GM15510 (cell line): ENCODE data around the gene EIF3F.

Source experiments
- POLR2A ChIP-seq: IDR thresholded peaks from 3 replicates; pipeline ENCODE4 v1.6.1; 2011; ENCODE audit warnings: borderline replicate concordance; ENCODE audit not compliant: insufficient read length; ENCODE audit errors: extremely low read depth

The EIF3F gene

DNA sequence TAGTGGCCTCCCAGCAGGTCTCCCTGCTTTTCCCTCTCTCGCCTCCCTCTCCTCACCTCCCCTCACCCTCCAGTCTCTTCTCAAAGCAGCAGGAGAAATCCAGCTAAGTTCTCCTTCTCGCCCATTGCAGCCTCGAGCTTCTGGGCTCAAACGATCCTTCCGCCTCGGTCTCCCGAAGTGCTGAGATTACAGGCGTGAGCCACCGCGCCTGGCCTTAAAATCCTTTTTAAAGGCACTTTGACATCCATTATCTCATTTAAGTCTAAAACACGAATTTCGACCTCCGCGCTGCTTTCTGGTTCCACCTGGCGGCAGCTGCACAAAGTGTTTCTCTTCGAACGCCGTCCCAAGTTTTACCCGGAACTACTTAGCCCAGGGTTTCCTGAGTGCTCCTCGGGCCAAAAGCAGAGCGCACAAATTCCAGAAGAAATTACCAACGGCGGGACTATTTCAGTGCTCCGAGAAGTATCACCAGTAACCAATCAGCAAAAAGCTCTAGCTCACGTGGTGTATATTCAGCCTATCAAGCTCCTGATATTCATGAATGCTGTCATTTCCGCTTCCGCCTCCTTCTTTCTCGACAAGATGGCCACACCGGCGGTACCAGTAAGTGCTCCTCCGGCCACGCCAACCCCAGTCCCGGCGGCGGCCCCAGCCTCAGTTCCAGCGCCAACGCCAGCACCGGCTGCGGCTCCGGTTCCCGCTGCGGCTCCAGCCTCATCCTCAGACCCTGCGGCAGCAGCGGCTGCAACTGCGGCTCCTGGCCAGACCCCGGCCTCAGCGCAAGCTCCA is at the start of gene EIF3F:
Gene EIF3F, plus strand, starts transcription at position 570 of the 792 bp plus-strand sequence. Its CDS starts 16 bp downstream, at position 586.
- TF ChIP-seq POLR2A = peak; percentile 38

GRCh38 chr11:7941146-7941545 is 46.0 kb upstream of the EIF3F start:
- TF ChIP-seq POLR2A = no peak

- TF ChIP-seq POLR2A = no peak
Observed at GRCh38 chr11:7941608-7942007, 45.5 kb upstream of the EIF3F start, which contains the start of gene OR10A3. TSS of gene OR10A3 (minus strand) at chr11:7941708. CDS start at chr11:7939520, 2,188 bp downstream.

DNA sequence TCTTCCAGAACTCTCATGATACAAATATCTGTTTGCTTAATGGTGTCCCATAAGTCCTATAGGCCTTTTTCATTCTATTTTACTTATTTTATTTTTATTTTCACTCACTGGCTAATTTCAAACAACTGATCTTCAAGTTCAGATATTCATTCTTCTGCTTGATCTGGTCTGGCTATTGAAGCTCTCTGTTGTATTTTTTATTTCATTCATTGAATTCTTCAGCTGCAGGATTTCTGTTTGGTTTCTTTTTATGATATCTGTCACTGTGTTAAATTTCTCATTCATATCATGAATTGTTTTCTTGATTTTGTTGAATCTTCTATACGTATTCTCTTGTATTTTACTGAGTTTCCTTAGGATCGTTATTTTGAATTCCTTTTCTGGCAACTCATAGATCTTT is 43.0 kb upstream of the EIF3F start:
- TF ChIP-seq POLR2A = no peak

DNA sequence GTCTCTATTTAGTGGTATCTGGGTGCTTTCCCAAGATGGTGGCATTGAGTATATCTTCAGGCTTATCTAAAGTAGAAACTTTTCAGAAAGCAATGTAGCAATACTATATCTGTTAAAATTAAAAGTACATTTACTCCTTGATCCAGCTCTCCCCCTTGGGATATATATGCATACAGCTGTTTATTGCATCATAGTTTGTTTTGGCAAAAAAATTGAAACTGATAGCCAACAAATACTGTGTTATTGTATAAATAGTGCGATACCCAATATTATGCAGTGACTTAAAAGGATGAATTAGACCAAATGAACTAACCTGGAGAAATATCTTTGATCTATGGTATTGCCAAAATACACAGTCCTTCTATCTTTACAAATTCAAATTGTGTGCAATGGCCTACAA is 37.2 kb upstream of the EIF3F start:
- TF ChIP-seq POLR2A = no peak

- TF ChIP-seq POLR2A = no peak
Observed at GRCh38 chr11:7955191-7955590, 31.9 kb upstream of the EIF3F start.

DNA sequence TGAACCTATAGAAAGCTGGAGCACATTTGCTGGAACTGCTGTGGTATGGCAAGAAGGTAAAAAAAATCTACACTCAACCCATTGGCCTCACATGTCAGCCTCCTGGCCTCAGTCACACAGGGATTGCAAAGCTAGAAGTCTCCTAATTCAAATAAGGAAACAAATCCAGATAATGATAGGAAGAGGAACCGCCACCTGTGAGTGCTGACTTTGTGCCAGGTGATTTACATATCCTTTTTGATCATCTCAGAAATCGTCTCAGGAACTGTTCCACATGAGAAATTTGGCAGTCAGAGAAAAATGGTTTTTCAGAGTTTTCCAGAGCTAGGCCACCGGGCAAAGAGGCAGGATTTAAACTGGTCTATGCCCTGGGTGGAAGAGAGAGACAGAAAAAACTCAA is 22.9 kb upstream of the EIF3F start:
- TF ChIP-seq POLR2A = no peak

GRCh38 chr11:7964873-7965272 is 22.3 kb upstream of the EIF3F start:
- TF ChIP-seq POLR2A = no peak

DNA sequence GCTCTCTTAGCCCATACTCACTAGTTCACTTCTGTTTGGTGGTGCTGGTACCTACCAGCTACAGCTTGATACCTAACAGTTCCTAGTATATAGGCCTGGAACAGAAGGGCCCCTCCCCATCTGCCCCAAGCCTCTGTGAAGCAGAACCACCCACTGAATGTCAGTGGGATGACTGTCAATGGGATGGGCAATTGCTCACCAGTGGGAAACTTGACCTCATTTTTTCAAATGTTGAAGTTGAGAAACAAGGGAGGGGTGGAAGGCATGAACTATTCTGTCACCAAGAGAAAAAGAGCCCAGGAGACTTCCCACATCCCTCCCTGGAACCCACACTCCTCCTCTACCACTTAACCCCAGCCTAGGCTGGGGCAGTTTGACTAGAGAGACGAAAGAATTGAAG is 21.8 kb upstream of the EIF3F start, which contains the start of gene NLRP10:
Gene NLRP10, minus strand, starts transcription at position 62 of the 400 bp plus-strand sequence. CDS start 1,952 bp downstream, outside the sequence.
- TF ChIP-seq POLR2A = no peak

DNA sequence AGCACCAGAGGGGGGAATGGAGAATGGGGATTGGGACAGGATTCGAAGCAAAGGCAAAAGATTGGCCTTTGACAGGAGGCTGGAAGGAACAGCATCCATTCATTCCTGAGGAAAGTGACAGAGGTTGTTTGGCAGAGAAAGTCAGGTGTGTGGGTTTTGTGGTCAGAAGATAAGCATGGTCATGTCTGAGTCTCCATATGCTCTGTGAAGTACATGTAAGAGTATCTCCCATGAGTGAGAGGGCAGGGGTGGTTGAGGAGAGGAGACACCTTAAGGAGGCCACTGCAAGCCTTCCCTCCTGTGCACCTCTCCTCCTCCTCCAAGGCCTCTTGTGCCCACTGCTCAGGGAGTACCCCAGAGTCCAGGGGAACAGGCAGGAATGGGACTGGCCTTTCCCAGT is 20.0 kb upstream of the EIF3F start:
- TF ChIP-seq POLR2A = no peak

DNA sequence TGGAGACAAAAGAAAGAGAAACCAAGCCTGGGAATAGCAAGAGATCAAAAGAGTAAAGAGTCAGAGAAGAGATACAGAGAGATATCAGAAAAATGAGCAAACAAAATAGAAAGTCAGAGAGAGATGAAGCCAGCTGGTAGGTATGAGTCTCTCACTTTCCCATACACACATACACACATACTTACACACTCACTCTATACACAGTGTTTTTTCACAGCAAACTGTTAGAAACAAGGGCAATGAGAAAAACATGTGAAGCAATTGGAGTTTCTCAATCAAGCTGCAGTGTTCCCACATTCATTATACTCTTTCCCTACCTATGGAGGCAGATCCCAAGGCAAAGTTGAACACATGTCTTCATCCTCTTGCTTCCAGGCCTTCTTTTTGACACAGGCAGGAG is 19.3 kb upstream of the EIF3F start:
- TF ChIP-seq POLR2A = no peak

GRCh38 chr11:7968686-7969085 is 18.5 kb upstream of the EIF3F start:
- TF ChIP-seq POLR2A = no peak

DNA sequence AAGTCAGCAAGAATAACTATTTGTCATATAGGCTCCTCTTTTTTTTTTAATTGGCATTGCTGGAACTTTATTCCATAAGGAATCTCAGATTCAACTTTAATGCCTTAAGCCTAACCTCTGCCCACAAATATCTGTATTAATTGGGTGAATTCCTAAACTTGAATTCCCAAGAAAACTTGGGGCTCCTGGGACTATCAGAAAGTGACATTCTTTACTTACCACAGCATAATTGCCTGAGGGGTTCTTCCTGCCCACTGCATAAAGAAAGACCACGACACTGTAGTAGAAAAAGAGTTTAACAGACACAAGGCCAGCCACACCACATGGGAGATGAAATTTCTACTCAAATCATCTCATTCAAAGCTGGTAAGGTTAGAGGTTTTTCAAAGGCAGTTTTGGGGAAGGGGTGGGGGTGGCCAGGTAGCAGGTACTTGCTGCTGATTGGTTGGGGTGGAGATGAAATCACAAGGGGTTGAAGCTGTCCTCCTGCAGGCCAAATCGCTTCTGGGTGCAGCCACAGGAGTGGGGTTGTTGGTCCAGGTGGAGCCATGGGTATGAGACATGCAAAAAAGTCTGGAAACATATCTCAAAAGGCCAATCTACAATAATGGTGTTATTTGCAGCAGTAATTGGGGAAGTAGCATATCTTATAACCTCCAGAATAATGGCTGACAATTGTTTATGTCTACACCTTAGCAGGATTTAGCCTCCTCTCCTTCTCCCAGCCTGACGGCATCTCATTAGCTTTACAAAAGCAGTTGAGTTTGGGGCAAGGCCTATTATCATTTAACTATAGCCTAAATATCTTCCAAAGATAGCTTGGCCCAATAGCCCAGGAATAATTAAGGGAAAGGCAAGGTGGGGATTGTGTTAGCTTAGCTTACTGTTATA is 17.1 kb upstream of the EIF3F start:
- TF ChIP-seq POLR2A = no peak

- TF ChIP-seq POLR2A = no peak
Observed at GRCh38 chr11:7971846-7972245, 15.3 kb upstream of the EIF3F start.

GRCh38 chr11:7973011-7973410 is 14.1 kb upstream of the EIF3F start:
- TF ChIP-seq POLR2A = no peak
